ENCODE data around the gene RNF13. TPM values are rescaled to one million over a fixed set of nuclear protein-coding genes. Genes with fewer than 3 reads are reported as not detected.

Gene RNF13
- total and polyA plus RNA-seq, 2 of the 4 experiments (the other 2 are of a cell fraction), result 12.8 to 29.8 TPM

GRCh38 chr3:149801195-149801594, 11.8 kb upstream of the RNF13 start:
- no peak overlapping the region for H2AFZ ChIP-seq (replicated peaks; ENCODE audit: low read length, poor library complexity)
- in situ Hi-C loops (cut with MboI; ENCODE audit: low sequenced_read_pairs) (no loop called here), intact Hi-C loops (cut with micrococcal nuclease) (no loop called here)

More at GRCh38 chr3:149801195-149801594, 11.8 kb upstream of the RNF13 start:
- dilution Hi-C loops (cut with HindIII; ENCODE audit: low sequenced_read_pairs, unreplicated experiment), result no loop called here
- no peak overlapping the region for H3K18ac ChIP-seq (ENCODE audit: low read depth, low read length)
- no peak overlapping the region for H2AK5ac ChIP-seq (ENCODE audit: low read depth, low read length)
- no peak overlapping the region for H3K4me2 ChIP-seq (ENCODE audit: low read depth, low read length)
- H3K9ac ChIP-seq (ENCODE audit: low read depth, low read length), result no peak overlapping the region
- no peak overlapping the region for H2BK20ac ChIP-seq (ENCODE audit: low read depth, low read length)
- no peak overlapping the region for H3K23ac ChIP-seq (ENCODE audit: low read depth, low read length)
- ATAC-seq (ENCODE audit: low read depth) (no peak), DNase-seq (no peak)
- H3K14ac ChIP-seq (replicated peaks; ENCODE audit: low read depth, low read length), result no peak overlapping the region
- no peak overlapping the region for H3K27ac ChIP-seq (ENCODE audit: insufficient read depth, low read length)
- H4K91ac ChIP-seq (ENCODE audit: insufficient read depth, low read depth, low read length), result no peak overlapping the region
- H2BK120ac ChIP-seq (ENCODE audit: low read depth, low read length), result no peak overlapping the region
- H3K36me3 ChIP-seq (ENCODE audit: control insufficient read depth, insufficient read depth, low read length), result no peaks in the 10 kb centered on the region
- no peak overlapping the region for H4K5ac ChIP-seq (ENCODE audit: low read depth, low read length)
- no peaks in the 10 kb centered on the region for H3K9me3 ChIP-seq (ENCODE audit: control insufficient read depth, insufficient read depth, low read length)
- no peaks in the 10 kb centered on the region for H3K79me1 ChIP-seq (ENCODE audit: low read depth in 1 of 2, low read length in 2 of 2)
- TF ChIP-seq POLR2A (IDR thresholded peaks at IDR 0.05; ENCODE audit: low read depth, low read length) (no peak), FOS (IDR thresholded peaks at IDR 0.05; ENCODE audit: low read depth, low read length) (no peak), RCOR1 (IDR thresholded peaks at IDR 0.05; ENCODE audit: insufficient replicate concordance, low read length) (no peak), CEBPB (IDR thresholded peaks at IDR 0.05; ENCODE audit: low read depth, low read length) (0 out of 2 replicates have a peak, but pooled peaks have one; percentile 15), MXI1 (IDR thresholded peaks at IDR 0.05; ENCODE audit: borderline replicate concordance, low read depth, low read length) (no peak)
- no peak overlapping the region for H4K8ac ChIP-seq (ENCODE audit: low read depth in 2 of 2, low read length in 2 of 2)
- ChIA-PET CTCF (no interaction called here), POLR2A (ENCODE audit: unreplicated experiment) (interaction anchor here (0.6 kb wide), 1 partner anchor 239 kb away, joined by 3 read pairs; no protein-coding TSS in a partner anchor)
- no peaks in the 10 kb centered on the region for H3K27me3 ChIP-seq (ENCODE audit: control insufficient read depth, insufficient read depth, low read length)
- no peaks in the 10 kb centered on the region for H4K20me1 ChIP-seq (ENCODE audit: insufficient read depth, low read length)
- no peak overlapping the region for H2BK15ac ChIP-seq (ENCODE audit: low read depth, low read length)
- no peak overlapping the region for H3K56ac ChIP-seq (ENCODE audit: extremely low read depth, insufficient read depth, low read length)
- no peak overlapping the region for H3K4me3 ChIP-seq (ENCODE audit: insufficient read depth, low read depth, low read length)
- no peak overlapping the region for H2BK5ac ChIP-seq (ENCODE audit: low read depth, low read length, poor library complexity, severe bottlenecking)
- H3K4ac ChIP-seq (ENCODE audit: low read depth, low read length), result no peak overlapping the region
- H3K9me1 ChIP-seq (ENCODE audit: insufficient read depth, low read length), result no peaks in the 10 kb centered on the region
- no TSS peak for BruUV-seq (replicated peaks)
- H3K4me1 ChIP-seq (ENCODE audit: control insufficient read depth, insufficient read depth, low read length), result no peaks in the 10 kb centered on the region
- no CpG with 5 or more reads among the region's 1 CpG for WGBS, 2 experiments (ENCODE audit: extremely low coverage in 2 of 2, insufficient read length in 1 of 2)
- no peak overlapping the region for H2AK9ac ChIP-seq (replicated peaks; ENCODE audit: low read depth, low read length, poor library complexity)

Data from IMR-90 (cell line).